Measurements from ENCODE around the gene HBA2.
"Not testable (repeated sequence)": the region's sequence is repeated elsewhere in the genome, so short reads cannot be mapped to it uniquely, and the experiment has no call there.

Gene HBA2

DNA sequence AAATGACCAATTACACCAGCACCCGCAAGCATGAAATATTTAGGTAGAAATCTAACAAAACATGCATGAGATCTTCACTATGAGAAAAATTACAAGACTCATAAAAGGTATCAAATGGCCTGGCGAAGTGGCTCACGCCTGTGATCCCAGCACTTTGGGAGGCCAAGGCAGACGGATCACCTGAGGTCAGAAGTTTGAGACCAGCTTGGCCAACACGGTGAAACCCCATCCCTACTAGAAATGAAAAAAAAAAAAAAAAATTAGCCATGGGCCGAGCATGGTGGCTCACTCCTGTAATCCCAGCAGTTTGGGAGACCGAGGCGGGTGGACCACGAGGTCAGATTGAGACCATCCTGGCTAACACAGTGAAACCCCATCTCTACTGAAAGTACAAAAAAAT is 31.4 kb downstream of the HBA2 start:
- DNase-seq = not testable (repeated sequence)

DNA sequence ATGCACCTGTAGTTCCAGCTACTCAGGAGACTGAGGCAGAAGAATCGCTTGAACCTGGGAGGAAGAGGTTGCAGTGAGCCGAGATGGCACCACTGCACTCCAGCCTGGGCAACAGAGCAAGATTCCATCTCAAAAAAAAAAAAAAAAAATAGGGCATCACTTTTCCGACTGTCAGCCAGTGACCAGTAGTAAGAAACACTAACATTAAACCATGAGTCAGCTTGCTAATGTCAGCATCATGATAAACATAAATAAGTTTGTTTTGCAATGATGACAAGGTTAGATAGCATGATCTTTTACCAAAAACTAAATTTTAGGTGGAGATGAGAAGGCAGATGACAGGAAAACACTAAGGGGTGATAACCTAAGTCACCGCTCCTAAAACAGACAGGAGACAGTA is 36.7 kb downstream of the HBA2 start:
- DNase-seq = not testable (repeated sequence)

DNA sequence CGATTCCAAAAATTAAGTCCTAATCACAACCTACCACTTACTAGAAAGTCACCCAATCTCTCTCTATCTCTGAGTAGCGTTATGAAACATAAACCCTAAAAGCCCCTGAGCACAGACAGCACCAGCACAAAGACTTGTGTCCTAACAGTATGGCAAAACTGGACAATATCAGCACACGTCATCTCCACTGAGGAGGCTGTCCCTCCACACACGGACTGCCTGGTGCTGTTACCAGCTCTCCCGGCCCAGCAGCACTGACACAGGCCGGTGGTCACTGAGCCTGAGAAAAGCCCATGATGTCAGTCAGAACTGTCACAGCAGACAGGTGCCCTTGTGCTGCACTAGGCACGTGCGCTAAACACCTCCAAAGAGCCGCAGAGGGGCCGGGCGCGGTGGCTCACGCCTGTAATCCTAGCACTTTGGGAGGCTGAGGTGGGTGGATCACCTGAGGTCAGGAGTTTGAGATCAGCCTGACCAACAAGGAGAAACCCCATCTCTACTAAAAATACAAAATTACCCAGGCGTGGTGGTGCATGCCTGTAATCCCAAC is 39.0 kb downstream of the HBA2 start:
- DNase-seq = not testable (repeated sequence)

DNA sequence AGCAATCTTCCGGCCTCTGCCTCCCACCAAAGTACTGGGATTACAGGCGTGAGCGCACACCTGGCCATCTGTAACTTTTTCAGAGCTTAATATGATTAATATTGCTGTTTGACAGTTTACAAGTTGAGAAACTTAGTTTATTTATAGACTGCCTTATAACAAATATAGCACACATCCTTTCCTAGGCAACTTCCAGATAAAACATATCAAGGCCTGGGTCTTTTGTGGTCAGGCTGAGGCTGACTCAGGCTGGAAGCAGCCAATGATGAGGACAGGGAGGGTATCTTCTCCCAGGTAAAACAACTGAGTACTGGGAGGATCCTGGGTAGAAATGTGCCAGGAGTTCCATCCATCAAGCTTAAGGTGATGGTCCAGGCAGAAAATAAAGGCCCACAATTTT is 40.3 kb downstream of the HBA2 start:
- no peak for DNase-seq

DNA sequence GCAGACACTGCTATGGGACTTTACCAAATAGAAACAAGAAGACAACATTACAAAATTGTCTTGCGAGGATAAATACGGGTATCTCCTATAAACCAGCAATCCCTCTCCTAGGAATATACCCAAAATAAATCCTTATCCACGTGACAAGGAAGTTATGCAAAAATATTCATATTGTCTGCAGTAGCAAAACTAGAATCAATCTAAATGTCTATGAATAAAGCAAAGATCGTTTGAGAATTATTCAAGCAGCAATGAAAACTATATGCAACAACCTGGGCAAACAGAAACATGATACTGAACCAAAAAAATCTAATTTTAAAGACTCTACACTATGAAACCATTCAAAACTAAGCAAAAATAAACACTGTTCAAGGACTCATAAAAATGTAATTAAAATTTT is 47.3 kb downstream of the HBA2 start:
- no peak for DNase-seq

Measured in left hindlimb (tissue), 1 donor.